Measurements from ENCODE around the gene SEMA4D.
"Not testable (repeated sequence)": the region's sequence is repeated elsewhere in the genome, so short reads cannot be mapped to it uniquely, and the experiment has no call there.

SEMA4D gene

GRCh38 chr9:89346696-89347095 is 151.2 kb downstream of the SEMA4D start:
- no peak overlapping the region for H3K27ac ChIP-seq
- TF ChIP-seq ZFX (IDR thresholded peaks at IDR 0.05; ENCODE audit: borderline replicate concordance) = no peak
- TF ChIP-seq, protein P1, sequence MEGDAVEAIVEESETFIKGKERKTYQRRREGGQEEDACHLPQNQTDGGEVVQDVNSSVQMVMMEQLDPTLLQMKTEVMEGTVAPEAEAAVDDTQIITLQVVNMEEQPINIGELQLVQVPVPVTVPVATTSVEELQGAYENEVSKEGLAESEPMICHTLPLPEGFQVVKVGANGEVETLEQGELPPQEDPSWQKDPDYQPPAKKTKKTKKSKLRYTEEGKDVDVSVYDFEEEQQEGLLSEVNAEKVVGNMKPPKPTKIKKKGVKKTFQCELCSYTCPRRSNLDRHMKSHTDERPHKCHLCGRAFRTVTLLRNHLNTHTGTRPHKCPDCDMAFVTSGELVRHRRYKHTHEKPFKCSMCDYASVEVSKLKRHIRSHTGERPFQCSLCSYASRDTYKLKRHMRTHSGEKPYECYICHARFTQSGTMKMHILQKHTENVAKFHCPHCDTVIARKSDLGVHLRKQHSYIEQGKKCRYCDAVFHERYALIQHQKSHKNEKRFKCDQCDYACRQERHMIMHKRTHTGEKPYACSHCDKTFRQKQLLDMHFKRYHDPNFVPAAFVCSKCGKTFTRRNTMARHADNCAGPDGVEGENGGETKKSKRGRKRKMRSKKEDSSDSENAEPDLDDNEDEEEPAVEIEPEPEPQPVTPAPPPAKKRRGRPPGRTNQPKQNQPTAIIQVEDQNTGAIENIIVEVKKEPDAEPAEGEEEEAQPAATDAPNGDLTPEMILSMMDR (IDR thresholded peaks at IDR 0.05) = no peak

DNA sequence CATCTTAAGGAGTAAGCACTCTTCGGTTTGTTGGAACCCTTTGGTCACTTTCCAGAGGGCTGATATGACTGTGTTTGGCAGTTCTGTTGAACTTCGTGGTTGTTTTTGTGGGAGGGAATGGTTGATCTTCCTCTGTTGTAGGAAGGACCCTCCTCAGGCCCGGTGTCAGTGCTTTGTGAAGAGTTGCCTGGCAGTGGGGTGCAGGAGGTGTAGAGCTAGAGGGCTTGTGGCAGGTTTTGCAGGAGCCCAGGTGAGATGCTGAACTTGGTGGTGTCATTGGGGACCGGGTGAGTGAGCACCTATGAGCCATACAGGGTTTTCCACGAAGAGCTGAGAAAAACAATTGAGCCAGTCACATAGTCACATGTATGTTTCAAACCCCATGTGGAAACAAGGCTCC is 152.4 kb downstream of the SEMA4D start:
- H3K27ac ChIP-seq = no peak overlapping the region
- no peak for TF ChIP-seq ZFX (IDR thresholded peaks at IDR 0.05; ENCODE audit: borderline replicate concordance)
- TF ChIP-seq, protein P1 (IDR thresholded peaks at IDR 0.05) = no peak

GRCh38 chr9:89343812-89344211 is 154.1 kb downstream of the SEMA4D start:
- H3K27ac ChIP-seq = not testable (repeated sequence)

- H3K27ac ChIP-seq = no peak overlapping the region
- no peak for TF ChIP-seq ZFX (IDR thresholded peaks at IDR 0.05; ENCODE audit: borderline replicate concordance)
Observed at GRCh38 chr9:89342948-89343347, 155.0 kb downstream of the SEMA4D start.

DNA sequence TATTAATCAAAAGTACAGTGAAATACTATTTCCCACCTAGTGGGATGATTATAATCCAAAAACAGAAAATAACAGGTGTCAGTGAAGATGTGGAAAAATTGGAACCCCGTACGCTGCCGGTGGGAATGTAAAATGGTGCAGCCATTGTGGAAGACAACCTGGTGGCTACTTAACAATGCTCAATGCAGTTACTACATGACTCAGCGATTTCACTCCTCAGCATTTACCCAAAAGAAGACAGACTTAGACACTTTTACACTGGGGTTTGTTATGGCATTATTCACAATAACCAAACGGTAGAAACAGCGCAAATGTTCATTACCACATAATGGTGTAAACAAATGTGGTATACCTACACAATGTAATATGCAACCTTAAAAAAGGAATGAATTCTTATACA is 155.7 kb downstream of the SEMA4D start:
- TF ChIP-seq, protein P1 (IDR thresholded peaks at IDR 0.05) = no peak
- no peak for TF ChIP-seq ZFX (IDR thresholded peaks at IDR 0.05; ENCODE audit: borderline replicate concordance)

GRCh38 chr9:89340332-89340731 is 157.6 kb downstream of the SEMA4D start:
- H3K27ac ChIP-seq = no peak overlapping the region
- TF ChIP-seq ZFX (IDR thresholded peaks at IDR 0.05; ENCODE audit: borderline replicate concordance) = no peak

More for the DNA sequence above, 155.7 kb downstream of the SEMA4D start:
- no peak overlapping the region for H3K27ac ChIP-seq

- H3K27ac ChIP-seq = no peak overlapping the region
- TF ChIP-seq, protein P1 (IDR thresholded peaks at IDR 0.05) = no peak
- TF ChIP-seq ZFX (IDR thresholded peaks at IDR 0.05; ENCODE audit: borderline replicate concordance) = no peak
Observed at GRCh38 chr9:89339807-89340206, 158.1 kb downstream of the SEMA4D start.

DNA sequence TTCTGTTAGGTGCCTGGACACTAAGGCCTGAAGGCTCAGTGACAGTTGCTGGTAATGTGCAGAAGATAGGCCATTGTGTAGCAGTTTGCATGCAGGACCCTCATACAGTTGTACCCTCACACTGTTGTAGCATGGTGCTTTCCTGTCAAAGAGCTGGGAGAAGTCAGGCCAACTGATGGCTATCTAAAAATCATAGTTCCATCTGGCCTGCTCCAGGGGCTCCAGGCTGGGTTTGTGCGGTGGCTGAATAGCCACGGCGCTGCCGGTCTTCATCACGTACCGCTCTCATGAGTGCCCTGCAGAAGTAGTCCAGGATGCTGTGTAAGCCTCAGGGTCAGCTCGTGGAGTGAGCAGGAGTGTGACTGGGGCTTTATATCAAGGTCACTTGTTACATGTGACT is 167.4 kb downstream of the SEMA4D start:
- TF ChIP-seq ZFX (IDR thresholded peaks at IDR 0.05; ENCODE audit: borderline replicate concordance) = no peak
- TF ChIP-seq, protein P1 (IDR thresholded peaks at IDR 0.05) = no peak

DNA sequence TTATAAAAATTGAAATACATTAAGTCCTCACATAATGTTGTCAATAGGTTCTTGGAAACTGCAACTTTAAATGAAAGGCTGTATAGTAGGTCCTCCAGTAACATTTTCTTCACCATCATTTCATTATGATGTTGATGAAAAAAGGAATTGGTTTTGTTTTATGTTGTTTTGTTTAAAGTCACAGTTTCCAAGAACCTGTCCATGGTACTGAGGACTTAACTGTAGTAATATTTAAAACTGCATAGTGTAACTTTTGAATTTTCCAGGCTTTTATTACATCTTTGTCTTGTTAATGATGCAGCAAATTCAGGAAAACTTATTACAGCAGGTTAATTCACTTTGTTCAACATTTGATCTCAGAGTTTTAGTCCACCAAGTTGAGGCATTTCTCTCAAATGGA is 168.0 kb downstream of the SEMA4D start:
- no peak for TF ChIP-seq ZFX (IDR thresholded peaks at IDR 0.05; ENCODE audit: borderline replicate concordance)
- TF ChIP-seq, protein P1 (IDR thresholded peaks at IDR 0.05) = no peak
- no peak overlapping the region for H3K27ac ChIP-seq

More for the DNA sequence above, 167.4 kb downstream of the SEMA4D start:
- no peak overlapping the region for H3K27ac ChIP-seq
